K562 (cell line): ENCODE results near the gene RMND5A. TPM values are rescaled to one million over a fixed set of nuclear protein-coding genes. Genes with fewer than 3 reads are reported as not detected.

Experiments used
- ATAC-seq: fragments of 200-7000 bp; cut with Tn5 transposase; 3 replicates; pipeline ENCODE4 v1.9.1; 2020; ENCODE audit warnings: moderate library complexity
- BruUV-seq: library from RNA; stranded (reverse); fragments of 400-500 nt; replicated peaks from 2 replicates; lab custom pipeline; 2021; lab: Mats Ljungman, UMichigan
- CTCF ChIA-PET: fragments of 300-600 bp; formaldehyde crosslinking; extraction: SDS; loops from one replicate; lab custom pipeline; 2021; ENCODE audit warnings: low intra/inter-chr PET ratio; lab: Yijun Ruan, JAX
- POLR2A ChIA-PET: fragments of 300-600, 350-650 bp; sonication (Branson Sonifier 250); formaldehyde crosslinking; extraction: SDS; loops from one replicate; lab custom pipeline; 2021; ENCODE audit warnings: antibody characterized with exemption, inconsistent platforms; lab: Yijun Ruan, JAX
- DNase-seq, 4 experiments: peaks; one replicate each; pipeline versions ENCODE4 v3.0.0 to v3.0.0-alpha.2; 2011 to 2018; ENCODE audit warnings: low spot score in 3 of 4, mixed read lengths in 3 of 4; ENCODE audit errors: extremely low read depth in 1 of 4
- FAIRE-seq: peaks from 2 replicates; lab custom pipeline; 2011; peaks lifted over from hg19 to GRCh38; lab: Jason Lieb, UNC
- H2AFZ ChIP-seq: 2 replicates; pipeline ENCODE4 v1.6.0; 2011; ENCODE audit warnings: low read depth, low read length, control low read depth, inconsistent platforms
- H3K27ac ChIP-seq: fragments of 200-600 bp; 3 replicates; pipeline ENCODE4 v1.8.0; 2011; ENCODE audit warnings: low read depth, mild to moderate bottlenecking, control low read depth, inconsistent platforms, low read length, moderate library complexity, mixed read lengths; ENCODE audit errors: extremely low read depth
- H3K27me3 ChIP-seq, 2 experiments: fragments of 300-600 bp in 1 of 2; 2 replicates in 1 of 2; 3 replicates in 1 of 2; pipeline versions ENCODE4 v1.6.0 to v1.8.0; 2011; ENCODE audit warnings: inconsistent platforms in 2 of 2, low read length in 2 of 2, mild to moderate bottlenecking in 1 of 2, mixed read lengths in 1 of 2, moderate library complexity in 1 of 2; ENCODE audit not compliant: control insufficient read depth in 2 of 2, insufficient read depth in 2 of 2
- H3K36me3 ChIP-seq: fragments of 300-600 bp; 3 replicates; pipeline ENCODE4 v1.8.0; 2011; ENCODE audit warnings: mild to moderate bottlenecking, low read length, inconsistent platforms; ENCODE audit not compliant: control insufficient read depth, insufficient read depth
- H3K4me1 ChIP-seq, 2 experiments: fragments of 200-600 bp in 1 of 2; replicated peaks in 1 of 2; 2 replicates in 1 of 2; 3 replicates in 1 of 2; pipeline versions ENCODE4 v1.5.1 to v1.8.0; 2011; ENCODE audit warnings: inconsistent platforms in 2 of 2, low read length in 2 of 2, mild to moderate bottlenecking in 1 of 2, mixed read lengths in 1 of 2, moderate library complexity in 1 of 2; ENCODE audit not compliant: control insufficient read depth in 2 of 2, insufficient read depth in 2 of 2
- H3K4me2 ChIP-seq: 2 replicates; pipeline ENCODE4 v1.6.1; 2011; ENCODE audit warnings: low read length, control low read depth, inconsistent platforms, mixed read lengths; ENCODE audit not compliant: insufficient read depth
- H3K4me3 ChIP-seq: fragments of 200-600 bp; sonication (generic), shearing (Covaris generic); 2 replicates; pipeline ENCODE4 v1.5.1; 2016; ENCODE audit warnings: control low read depth, inconsistent platforms
- H3K79me2 ChIP-seq: fragments of 200-600 bp; 3 replicates; pipeline ENCODE4 v1.8.0; 2011; ENCODE audit warnings: low read length, inconsistent platforms; ENCODE audit not compliant: control insufficient read depth, insufficient read depth
- H3K9ac ChIP-seq, 2 experiments: 2 replicates each; pipeline versions ENCODE4 v1.6.0 to v1.6.1; 2011; ENCODE audit warnings: low read depth in 2 of 2, low read length in 2 of 2, control low read depth in 1 of 2, inconsistent platforms in 1 of 2, mild to moderate bottlenecking in 1 of 2, mixed read lengths in 1 of 2; ENCODE audit not compliant: insufficient read depth in 1 of 2
- H3K9me1 ChIP-seq: one replicate; pipeline ENCODE4 v1.6.0; 2011; ENCODE audit warnings: inconsistent platforms, mild to moderate bottlenecking, low read length, moderate library complexity; ENCODE audit not compliant: control insufficient read depth, insufficient read depth
- H3K9me3 ChIP-seq: replicated peaks from 2 replicates; pipeline ENCODE4 v1.5.1; 2011; ENCODE audit warnings: low read depth, low read length, inconsistent platforms; ENCODE audit not compliant: control insufficient read depth, insufficient read depth
- H4K20me1 ChIP-seq: replicated peaks from 2 replicates; pipeline ENCODE4 v1.6.1; 2011; ENCODE audit warnings: low read length, inconsistent platforms, mixed read lengths; ENCODE audit not compliant: control insufficient read depth, insufficient read depth
- LEF1 ChIP-seq: fragments of 450-650 bp; IDR thresholded peaks from 2 replicates; pipeline ENCODE4 v1.6.1; 2016; ENCODE audit warnings: mild to moderate bottlenecking
- MITF ChIP-seq: IDR thresholded peaks from 2 replicates; pipeline ENCODE4 v1.6.1; 2014; ENCODE audit warnings: antibody characterized with exemption
- POLR3A ChIP-seq: IDR thresholded peaks from 2 replicates; pipeline ENCODE4 v1.6.1; 2011; ENCODE audit warnings: borderline replicate concordance, mild to moderate bottlenecking, moderate library complexity; ENCODE audit not compliant: insufficient read length, insufficient read depth; ENCODE audit errors: extremely low read depth
- SP1 ChIP-seq: sonication (generic); formaldehyde crosslinking; IDR thresholded peaks from 2 replicates; pipeline ENCODE4 v1.8.1; 2022; ENCODE audit warnings: mild to moderate bottlenecking, missing genetic modification reagents
- STAT5B ChIP-seq: fragments of 250-450 bp; sonication (Bioruptor Pico); IDR thresholded peaks from 2 replicates; pipeline ENCODE4 v1.8.0; 2021; ENCODE audit warnings: mild to moderate bottlenecking, inconsistent platforms
- TFAM ChIP-seq: fragments of 250-450 bp; sonication (Bioruptor Pico); conservative IDR thresholded peaks from 2 replicates; pipeline ENCODE4 v1.5.0; 2021; ENCODE audit warnings: mild to moderate bottlenecking, moderate library complexity
- ZBTB17 ChIP-seq: fragments of 450-650 bp; formaldehyde crosslinking; IDR thresholded peaks from 2 replicates; pipeline ENCODE4 v1.4.0; 2020; ENCODE audit warnings: mild to moderate bottlenecking
- ZBTB40 ChIP-seq, 2 experiments: fragments of 450-650 bp in 1 of 2; sonication (generic) in 1 of 2; formaldehyde crosslinking in 1 of 2; IDR thresholded peaks; 2 replicates each; pipeline versions ENCODE4 v1.7.1 to v1.9.0; 2016 to 2022; ENCODE audit warnings: inconsistent platforms in 1 of 2, mild to moderate bottlenecking in 1 of 2, missing genetic modification reagents in 1 of 2
- ZKSCAN8 ChIP-seq: fragments of 200-800 bp; sonication (Bioruptor generic); IDR thresholded peaks from 2 replicates; pipeline ENCODE4 v1.6.1; 2016; ENCODE audit warnings: missing genetic modification characterization, missing compliant biosample characterization
- WGBS: fragments of 100-300 bp; shearing (Covaris generic); methylation state at CpG from one replicate; pipeline ENCODE4 v1.1.6; 2016; ENCODE audit warnings: low coverage, mixed read lengths; ENCODE audit not compliant: insufficient coverage; ENCODE audit errors: missing lambda C conversion rate; 5-methylcytosine and 5-hydroxymethylcytosine counted together
- in situ Hi-C: fragments of 300-500 bp; cut with MboI; formaldehyde crosslinking; loops from 4 replicates; pipeline ENCODE4 v1.15.0; 2018; ENCODE audit warnings: inconsistent platforms, mixed read lengths
- intact Hi-C: fragments of 100-400 bp; cut with micrococcal nuclease; formaldehyde crosslinking; loops from 2 replicates; pipeline ENCODE4 v1.14.2; 2022
- polyA plus RNA-seq, 8 experiments: library from polyadenylated mRNA; depleted of rRNA in 4 of 8; stranded (reverse) in 5 of 8; unstranded in 3 of 8; fragments of >200 nt; fragmentation: Nextera tagmentation in 2 of 8; fragmentation: Illumina TruSeq in 1 of 8; extraction: Ambion mirVana in 2 of 8; extraction: Trizol in 1 of 8; gene quantifications; 2 replicates each; pipeline versions ENCODE4 v1.2.1 to v1.2.3, GENCODE V29; 2011 to 2014; ENCODE audit warnings: inconsistent platforms in 1 of 8, missing spikeins in 1 of 8
- total RNA-seq, 7 experiments: library from RNA; depleted of rRNA in 6 of 7; stranded (reverse); fragments of >200 nt in 6 of 7; fragmentation: Illumina TruSeq in 2 of 7; extraction: Trizol in 2 of 7; gene quantifications; 2 replicates each; pipeline versions ENCODE4 v1.2.1 to v1.2.3, GENCODE V29; 2011 to 2021; ENCODE audit warnings: low replicate concordance in 1 of 7

Gene RMND5A
- total and polyA plus RNA-seq, 9 of the 15 experiments (the other 6 are each of a cell fraction or from before 2014, with no cell fraction given): 13.2 to 43.5 (median 34.1) TPM

GRCh38 chr2:86822668-86823345 lies 102.7 kb downstream of the RMND5A start:
- FAIRE-seq (no peak), DNase-seq (no peak), ATAC-seq (no peak)
- H3K36me3 ChIP-seq: no peaks in the 10 kb centered on the region
- no peaks in the 10 kb centered on the region for H3K9me1 ChIP-seq
- CTCF ChIA-PET: no interaction called here
- 0% methylated on average over 3 of the region's 3 CpGs for WGBS
- in situ Hi-C loops (no loop called here), intact Hi-C loops (no loop called here)
- peaks cover 8 to 54% of the 10 kb centered on the region in 2 experiments; a peak in 4 of 5 replicates for H3K27me3 ChIP-seq
- no peak overlapping the region for H3K27ac ChIP-seq
- no peak overlapping the region for H2AFZ ChIP-seq
- H3K9ac ChIP-seq: no peak overlapping the region
- H4K20me1 ChIP-seq: no peaks in the 10 kb centered on the region
- peaks cover 0 to 6% of the 10 kb centered on the region in 2 experiments; a peak in 1 of 5 replicates for H3K4me1 ChIP-seq
- H3K79me2 ChIP-seq: no peaks in the 10 kb centered on the region
- H3K4me2 ChIP-seq: no peak overlapping the region
- POLR2A ChIA-PET: no interaction called here
- H3K4me3 ChIP-seq: no peak overlapping the region
- no TSS peak for BruUV-seq
- no peaks in the 10 kb centered on the region for H3K9me3 ChIP-seq
- TF ChIP-seq MITF: no peak
- no peak for TF ChIP-seq LEF1
- TF ChIP-seq ZBTB40 (IDR thresholded peaks at IDR 0.05): no peak
- no peak for TF ChIP-seq ZBTB40 (CRISPR knock-in tag; IDR thresholded peaks at IDR 0.05)
- TF ChIP-seq ZBTB17 (CRISPR knock-in tag): no peak
- TF ChIP-seq POLR3A: no peak
- no peak for TF ChIP-seq ZKSCAN8
- TF ChIP-seq TFAM (CRISPR knock-in tag): no peak
- TF ChIP-seq STAT5B (CRISPR knock-in tag): no peak
- no peak for TF ChIP-seq SP1 (CRISPR knock-in tag)
